Raji (cell line): ENCODE data around the gene EMID1.

Source experiments
- POLR2A ChIP-seq: IDR thresholded peaks from 2 replicates; pipeline ENCODE4 v1.6.1; 2011; ENCODE audit warnings: low read depth, low read length, control low read depth; ENCODE audit not compliant: insufficient read depth

The EMID1 gene

GRCh38 chr22:29300807-29301601 lies 95.3 kb downstream of the EMID1 start:
- no peak for TF ChIP-seq POLR2A

DNA sequence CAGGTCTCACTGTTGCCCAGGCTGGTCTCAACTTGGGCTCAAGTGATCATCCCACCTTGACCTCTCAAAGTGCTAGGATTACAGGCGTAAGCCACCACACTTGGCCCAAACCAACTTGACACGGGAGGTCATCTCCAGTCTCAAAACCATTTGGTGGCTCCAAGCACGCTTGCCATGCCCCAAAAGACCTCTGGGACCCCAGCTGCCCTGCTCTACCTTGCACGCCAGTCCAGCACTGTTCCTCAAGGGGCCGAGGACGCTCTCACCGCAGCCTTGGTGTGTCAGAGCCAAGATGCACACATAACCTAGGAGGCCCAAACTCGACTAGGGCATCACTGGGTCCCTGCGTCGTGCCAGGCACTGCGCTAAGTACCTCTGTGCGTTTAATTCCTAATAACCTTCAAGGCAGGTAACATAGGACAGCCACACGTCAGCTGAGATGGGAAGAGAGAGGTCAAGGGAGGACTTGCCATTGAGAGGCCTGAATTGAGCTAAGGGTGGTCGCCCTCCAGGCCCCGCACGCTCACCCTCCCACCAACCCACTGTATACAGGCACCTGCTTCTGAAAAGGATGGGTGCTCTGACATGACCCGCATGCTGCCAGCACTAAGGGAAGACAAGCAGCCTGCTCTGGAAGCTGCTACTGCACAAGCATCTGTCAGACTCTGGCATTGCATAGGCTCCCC lies 96.2 kb downstream of the EMID1 start:
- TF ChIP-seq POLR2A = no peak

DNA sequence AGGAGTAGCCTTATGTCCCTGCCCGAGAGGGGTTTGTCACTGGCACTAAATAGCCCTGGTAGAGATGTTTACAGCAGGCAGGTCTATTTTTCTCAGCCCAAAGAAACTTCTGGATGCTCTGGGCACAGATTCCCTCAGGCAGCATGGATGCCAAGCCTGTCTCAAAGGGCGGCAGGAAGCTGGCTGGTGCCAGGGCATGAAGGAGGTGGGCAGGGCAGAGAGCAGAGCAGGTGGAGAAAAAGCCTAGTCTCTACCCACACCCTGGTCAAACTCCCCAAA lies 96.6 kb downstream of the EMID1 start:
- no peak for TF ChIP-seq POLR2A

DNA sequence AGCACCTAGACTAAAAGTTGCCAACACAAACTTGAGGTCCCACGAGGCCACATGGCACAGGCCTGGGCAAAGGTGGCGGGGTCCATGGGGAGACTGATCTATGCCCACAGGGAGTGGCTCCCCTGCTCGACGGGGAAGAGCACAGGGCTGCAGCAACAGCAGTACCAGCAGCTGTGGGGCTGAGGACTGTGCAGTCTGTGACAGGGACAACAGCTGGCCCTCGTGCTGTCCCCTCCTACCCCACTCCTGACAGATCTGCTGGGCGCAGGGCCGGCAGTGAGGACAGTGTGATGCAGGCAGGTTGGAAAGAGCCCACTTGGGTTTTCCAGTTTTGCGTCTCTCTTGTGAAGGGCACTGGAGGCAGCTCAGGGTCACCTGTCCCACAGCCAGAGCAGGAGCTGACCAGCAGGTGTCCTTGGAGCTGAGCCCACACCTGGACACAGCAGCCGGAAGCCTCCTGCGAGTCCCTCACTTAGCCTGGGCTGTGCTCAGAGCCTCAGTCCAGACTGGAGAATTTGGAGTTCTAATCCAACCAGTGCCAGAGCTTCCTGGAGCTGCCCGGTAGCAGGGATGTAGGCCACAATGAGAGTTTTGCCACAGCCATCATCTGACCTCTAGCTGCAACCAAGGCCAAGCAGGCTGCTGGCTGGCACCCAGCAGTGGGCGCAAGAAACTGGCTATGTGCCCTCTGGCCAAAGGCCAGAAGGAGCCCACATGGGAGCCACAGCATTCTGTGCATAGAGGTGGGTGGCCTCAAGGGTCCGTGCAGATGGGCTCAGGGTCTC lies 97.2 kb downstream of the EMID1 start:
- TF ChIP-seq POLR2A = no peak

DNA sequence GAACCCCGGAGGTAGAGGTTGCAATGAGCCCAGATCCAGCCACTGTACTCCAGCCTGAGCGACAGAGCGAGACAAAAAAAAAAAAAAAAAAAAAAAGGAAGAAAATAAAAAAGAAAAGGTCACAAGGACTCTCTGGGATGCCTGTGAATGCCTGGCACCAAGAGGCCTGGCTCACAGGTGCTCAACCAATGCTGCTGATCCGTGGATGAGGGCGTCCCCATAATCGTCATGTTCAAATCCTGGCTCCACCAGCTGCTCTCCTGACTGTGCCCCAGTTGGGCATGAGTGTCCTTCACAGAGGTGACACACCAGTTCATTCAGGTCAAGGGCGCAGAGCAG lies 100.1 kb downstream of the EMID1 start:
- TF ChIP-seq POLR2A = no peak

DNA sequence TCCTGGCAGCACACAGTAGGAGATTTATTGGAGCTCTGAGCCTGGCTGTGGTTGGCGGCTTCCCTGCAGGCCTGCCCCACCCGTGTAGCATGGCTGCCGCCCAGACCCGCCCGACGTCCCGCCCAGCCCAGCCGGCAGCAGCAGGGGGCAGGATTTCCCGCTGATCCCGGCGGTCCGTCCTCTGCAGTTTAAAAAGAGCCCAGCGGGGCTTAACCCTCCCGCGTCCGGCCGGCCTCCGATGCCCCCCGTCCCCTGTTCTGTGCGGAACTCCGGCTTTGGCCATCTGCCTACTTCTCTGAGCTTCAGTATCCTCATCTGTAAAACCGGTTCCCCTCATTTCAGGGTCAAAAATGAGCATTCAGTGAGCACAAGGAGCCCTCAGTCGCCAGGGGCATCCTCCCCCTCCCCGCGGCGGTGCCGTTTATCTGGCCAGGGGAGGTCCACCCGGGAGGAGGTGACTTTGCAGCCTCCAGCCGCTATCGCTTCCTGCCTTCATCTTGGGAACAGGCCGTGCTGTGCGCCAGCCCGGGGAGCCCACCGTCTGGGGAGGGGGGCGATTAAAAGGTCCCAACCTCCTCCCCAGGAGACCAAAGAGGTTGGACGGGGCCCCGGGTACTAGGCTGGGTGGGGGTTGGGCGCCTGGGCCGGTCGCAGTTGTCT lies 100.6 kb downstream of the EMID1 start, which contains the start of gene GAS2L1:
TSS of gene GAS2L1 (plus strand) at position 476 of the 660 bp plus-strand sequence. CDS start 1,456 bp downstream, outside the sequence.
- TF ChIP-seq POLR2A = no peak

GRCh38 chr22:29306835-29307595 lies 101.3 kb downstream of the EMID1 start:
- no peak for TF ChIP-seq POLR2A

GRCh38 chr22:29307596-29308147 lies 102.0 kb downstream of the EMID1 start:
- TF ChIP-seq POLR2A = no peak

GRCh38 chr22:29308148-29308790 lies 102.6 kb downstream of the EMID1 start:
- TF ChIP-seq POLR2A = no peak

DNA sequence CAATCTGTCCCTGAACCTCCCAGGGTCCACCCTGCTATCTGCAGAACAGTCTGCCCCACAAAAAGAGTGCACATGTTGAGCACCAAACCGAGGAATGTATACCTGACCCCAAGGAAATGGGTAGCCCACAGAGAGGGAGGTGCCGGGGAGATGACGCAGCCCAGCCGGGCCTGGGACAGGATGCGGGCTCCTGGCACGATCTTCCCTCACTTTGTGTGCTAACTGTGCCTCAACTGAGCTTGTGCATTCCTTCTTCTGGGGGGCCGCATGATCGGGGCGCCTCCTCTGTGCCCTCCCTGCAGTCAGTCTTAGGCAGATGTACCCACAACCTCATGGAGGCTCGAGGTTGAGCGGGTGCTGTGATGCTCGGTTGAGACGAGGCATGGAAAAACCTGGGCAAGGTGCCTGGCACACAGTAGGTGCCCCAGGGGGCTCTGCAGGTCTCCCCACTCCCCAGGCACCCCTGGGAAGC lies 103.1 kb downstream of the EMID1 start:
- TF ChIP-seq POLR2A = no peak
